GM19099 (cell line): ENCODE results near the gene SYT14.

Experiments used
- POLR2A ChIP-seq: IDR thresholded peaks from 3 replicates; pipeline ENCODE4 v1.6.1; 2011; ENCODE audit warnings: low read depth; ENCODE audit not compliant: insufficient read length; ENCODE audit errors: extremely low read depth

SYT14 gene

GRCh38 chr1:210072896-210073504 lies 135.0 kb downstream of the SYT14 start:
- TF ChIP-seq POLR2A: no peak

- no peak for TF ChIP-seq POLR2A
Observed at GRCh38 chr1:210074904-210075303, 136.9 kb downstream of the SYT14 start.

GRCh38 chr1:210076620-210077019 lies 138.6 kb downstream of the SYT14 start:
- TF ChIP-seq POLR2A: no peak

- no peak for TF ChIP-seq POLR2A
Observed at GRCh38 chr1:210081494-210081893, 143.5 kb downstream of the SYT14 start.

GRCh38 chr1:210085359-210085758 lies 147.3 kb downstream of the SYT14 start:
- no peak for TF ChIP-seq POLR2A

GRCh38 chr1:210087058-210087457 lies 149.0 kb downstream of the SYT14 start:
- TF ChIP-seq POLR2A: no peak

GRCh38 chr1:210089855-210090254 lies 151.8 kb downstream of the SYT14 start:
- TF ChIP-seq POLR2A: no peak

GRCh38 chr1:210092366-210092765 lies 154.3 kb downstream of the SYT14 start:
- no peak for TF ChIP-seq POLR2A

GRCh38 chr1:210093461-210093860 lies 155.4 kb downstream of the SYT14 start:
- no peak for TF ChIP-seq POLR2A

- TF ChIP-seq POLR2A: no peak
Observed at GRCh38 chr1:210098356-210098755, 160.3 kb downstream of the SYT14 start.

GRCh38 chr1:210099921-210100320 lies 161.9 kb downstream of the SYT14 start:
- TF ChIP-seq POLR2A: no peak

- TF ChIP-seq POLR2A: no peak
Observed at GRCh38 chr1:210104103-210104502, 166.1 kb downstream of the SYT14 start.

GRCh38 chr1:210117198-210117597 lies 179.2 kb downstream of the SYT14 start:
- no peak for TF ChIP-seq POLR2A

GRCh38 chr1:210117681-210118170 lies 179.7 kb downstream of the SYT14 start:
- no peak for TF ChIP-seq POLR2A

GRCh38 chr1:210123383-210123782 lies 185.4 kb downstream of the SYT14 start:
- TF ChIP-seq POLR2A: no peak

- no peak for TF ChIP-seq POLR2A
Observed at GRCh38 chr1:210123924-210124589, 186.0 kb downstream of the SYT14 start.

- TF ChIP-seq POLR2A: no peak
Observed at GRCh38 chr1:210124736-210125135, 186.7 kb downstream of the SYT14 start.

GRCh38 chr1:210125143-210125542 lies 187.1 kb downstream of the SYT14 start:
- TF ChIP-seq POLR2A: no peak

GRCh38 chr1:210129092-210129491 lies 191.1 kb downstream of the SYT14 start:
- no peak for TF ChIP-seq POLR2A
